HG03196 (cell line): ENCODE results near the gene GRM8.
A peak's percentile ranks its signal among the peaks of the same experiment; 100 is the strongest.
"Not testable (repeated sequence)": the region's sequence is repeated elsewhere in the genome, so short reads cannot be mapped to it uniquely, and the experiment has no call there.

Source experiments
- ATAC-seq: cut with Tn5 transposase; IDR thresholded peaks from one replicate; pipeline ENCODE4 v1.9.1; 2021; ENCODE audit not compliant: unreplicated experiment

Gene GRM8

DNA sequence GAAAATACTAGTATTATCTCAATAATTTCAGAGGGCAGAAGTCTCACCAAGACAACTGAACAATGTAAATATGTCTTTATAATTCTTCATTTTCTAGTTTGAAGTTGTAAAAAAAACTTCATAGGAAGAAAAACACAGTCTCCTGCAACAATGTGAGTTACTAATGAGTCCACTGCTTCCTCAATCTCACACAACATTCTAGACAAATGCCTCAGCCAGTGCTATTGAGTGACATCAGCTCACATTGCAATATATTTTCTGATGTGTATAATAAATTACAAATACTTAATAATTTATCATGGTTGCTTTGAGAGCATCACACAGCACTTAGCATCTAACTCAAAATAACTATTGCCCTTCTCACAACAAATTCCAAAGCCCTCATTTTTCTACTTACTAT is 321.2 kb downstream of the GRM8 start:
- no peak for ATAC-seq

GRCh38 chr7:126930166-126930565 is 322.6 kb downstream of the GRM8 start:
- no peak for ATAC-seq

DNA sequence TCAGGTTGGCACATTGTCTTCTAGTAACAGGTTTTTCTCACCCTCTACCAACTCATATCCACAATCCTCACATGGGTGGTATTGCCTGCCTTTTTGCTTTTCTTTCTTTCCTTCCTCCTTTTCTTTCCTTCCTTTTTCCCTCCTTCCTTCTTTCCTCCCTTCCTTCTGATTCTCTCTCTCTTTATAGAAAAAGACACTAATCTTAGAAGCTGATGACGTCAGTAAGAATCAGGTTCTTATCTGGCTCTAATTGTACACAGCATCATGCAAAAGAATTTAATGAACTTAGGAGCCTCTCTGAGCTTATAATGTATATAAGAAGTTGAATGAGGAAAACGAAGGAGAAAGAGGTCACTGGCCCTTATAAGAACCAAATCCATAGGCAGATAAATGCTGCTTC is 328.3 kb downstream of the GRM8 start:
- ATAC-seq: no peak

DNA sequence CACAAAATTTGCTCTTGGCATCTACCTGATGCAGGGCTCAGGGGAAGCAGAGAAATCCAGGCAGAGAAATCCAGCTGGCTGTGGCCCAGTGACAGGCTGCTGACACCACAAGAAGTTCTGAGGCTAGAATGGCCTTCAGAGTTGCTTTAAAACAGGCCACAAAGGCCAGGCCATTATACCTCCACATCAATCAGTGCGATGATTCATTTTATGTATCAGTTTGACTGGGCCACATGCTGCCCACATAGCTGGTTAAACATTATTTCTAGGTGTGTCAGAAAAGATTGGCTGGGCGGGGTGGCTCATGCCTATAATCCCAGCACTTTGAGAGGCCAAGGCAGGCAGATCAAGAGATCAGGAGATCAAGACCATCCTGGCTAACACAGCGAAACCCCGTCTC is 341.1 kb downstream of the GRM8 start:
- not testable (repeated sequence) for ATAC-seq

DNA sequence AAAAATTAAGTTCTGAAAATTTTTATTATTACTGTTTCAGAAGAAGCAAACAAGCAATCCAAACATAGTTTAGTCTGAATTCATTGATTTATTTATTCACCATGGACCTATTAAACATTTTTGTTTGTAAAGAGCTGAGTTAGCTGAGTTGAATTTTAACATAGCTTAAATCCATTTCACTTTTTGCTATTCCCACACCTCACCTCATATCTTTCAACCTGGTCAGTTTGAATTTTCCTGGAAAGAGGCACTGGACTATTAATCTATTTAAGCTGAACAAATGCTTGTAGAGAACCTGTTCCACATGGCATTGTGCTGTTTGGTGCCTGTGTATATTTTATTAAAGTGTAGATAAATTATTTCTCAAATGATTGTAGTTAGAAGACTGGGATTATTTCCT is 344.2 kb downstream of the GRM8 start:
- not testable (repeated sequence) for ATAC-seq

- ATAC-seq: not testable (repeated sequence)
These were observed 345.1 kb downstream of the GRM8 start for GRCh38 chr7:126907657-126908056.

DNA sequence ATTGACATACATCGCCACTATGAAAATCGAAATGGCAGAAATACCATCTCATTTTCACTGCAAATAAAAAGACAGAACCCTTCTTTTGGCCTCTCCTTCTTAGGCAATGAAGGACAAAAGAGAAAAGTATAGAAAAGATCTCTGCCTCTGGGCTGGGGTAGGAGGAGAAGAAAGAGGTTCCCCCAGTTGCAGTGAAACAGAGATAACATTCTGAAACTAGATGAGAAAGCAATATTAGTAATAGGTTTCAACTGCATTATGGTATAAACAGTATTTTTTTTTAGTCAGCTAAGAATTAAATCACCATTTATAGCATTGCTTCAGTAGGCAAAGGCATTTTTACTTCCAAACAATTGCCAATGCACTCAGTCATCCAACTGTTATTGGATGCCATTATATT is 347.5 kb downstream of the GRM8 start:
- ATAC-seq: not testable (repeated sequence)

- not testable (repeated sequence) for ATAC-seq
These were observed 351.5 kb downstream of the GRM8 start for GRCh38 chr7:126901041-126901765.

- not testable (repeated sequence) for ATAC-seq
These were observed 364.8 kb downstream of the GRM8 start for GRCh38 chr7:126887980-126888379.

GRCh38 chr7:126887560-126887959 is 365.2 kb downstream of the GRM8 start:
- not testable (repeated sequence) for ATAC-seq

DNA sequence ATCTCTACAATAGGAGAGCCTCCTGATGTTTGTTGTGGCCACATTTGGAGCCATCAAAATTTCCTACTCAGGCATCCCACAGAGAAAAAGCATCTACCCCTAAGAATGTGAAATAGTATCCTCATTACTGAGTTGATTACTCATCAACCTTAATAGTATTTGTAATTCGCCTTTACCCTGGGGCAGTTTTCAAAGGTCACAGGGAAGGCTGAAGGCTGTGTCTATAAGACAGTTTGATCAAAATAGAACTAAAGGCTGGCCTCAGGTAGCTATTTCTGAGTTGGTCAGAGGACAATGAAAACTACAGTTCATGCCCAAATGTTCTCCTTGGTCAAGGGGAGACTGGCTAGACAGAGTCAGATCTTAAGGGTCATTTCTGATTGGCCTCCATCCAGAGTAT is 370.0 kb downstream of the GRM8 start:
- not testable (repeated sequence) for ATAC-seq

- ATAC-seq: not testable (repeated sequence)
These were observed 370.8 kb downstream of the GRM8 start for GRCh38 chr7:126881908-126882307.

GRCh38 chr7:126881315-126881714 is 371.4 kb downstream of the GRM8 start:
- no peak for ATAC-seq

GRCh38 chr7:126876536-126876935 is 376.2 kb downstream of the GRM8 start:
- ATAC-seq: not testable (repeated sequence)

DNA sequence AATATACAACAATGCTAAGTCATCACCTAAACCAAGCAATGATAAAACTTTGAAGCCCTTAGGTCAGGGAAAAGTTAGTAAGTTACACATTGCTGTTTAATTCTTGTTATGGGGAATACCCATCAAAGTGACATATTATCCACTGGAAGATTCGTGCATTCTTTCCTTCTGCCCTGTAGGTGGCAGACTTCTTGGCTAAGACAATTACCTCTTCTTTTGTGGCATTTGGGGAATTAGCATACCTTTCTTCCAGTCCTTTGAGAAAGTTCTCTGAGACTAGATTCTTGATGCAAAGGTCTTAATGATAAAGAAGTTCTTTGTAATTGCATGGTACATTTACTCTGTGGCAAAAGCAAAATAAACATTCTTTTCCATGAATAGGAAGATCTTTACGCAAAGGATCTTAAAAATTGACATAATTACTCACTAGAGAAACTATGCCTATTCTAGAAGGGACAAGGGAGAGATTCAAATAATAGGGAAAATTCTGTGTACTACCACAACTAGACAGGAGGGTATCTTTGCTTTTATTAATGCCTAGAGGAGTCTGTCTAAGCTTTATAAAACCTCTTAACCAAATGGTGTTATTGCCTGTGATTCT is 395.9 kb downstream of the GRM8 start:
- peak; percentile 79 for ATAC-seq

DNA sequence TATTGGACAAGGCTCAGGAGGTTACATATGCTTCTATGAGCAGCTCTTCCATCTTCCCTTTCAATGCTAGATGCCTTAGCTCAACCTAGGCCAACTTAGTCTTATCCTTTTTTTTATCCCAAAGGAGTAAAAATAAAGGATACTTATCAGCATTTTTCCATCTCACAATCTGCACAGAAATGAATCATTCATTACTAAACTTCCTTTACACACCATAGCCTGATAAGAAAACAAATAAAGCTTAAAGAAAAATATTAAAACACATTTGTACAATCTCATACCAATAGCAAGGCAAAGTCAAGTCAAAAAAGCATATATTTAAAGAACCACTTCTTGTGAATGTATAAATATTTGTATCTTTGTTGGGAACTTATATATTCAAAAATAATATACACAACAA is 407.4 kb downstream of the GRM8 start:
- no peak for ATAC-seq

- no peak for ATAC-seq
These were observed 408.9 kb downstream of the GRM8 start for GRCh38 chr7:126843883-126844282.

GRCh38 chr7:126843336-126843735 is 409.4 kb downstream of the GRM8 start:
- no peak for ATAC-seq

DNA sequence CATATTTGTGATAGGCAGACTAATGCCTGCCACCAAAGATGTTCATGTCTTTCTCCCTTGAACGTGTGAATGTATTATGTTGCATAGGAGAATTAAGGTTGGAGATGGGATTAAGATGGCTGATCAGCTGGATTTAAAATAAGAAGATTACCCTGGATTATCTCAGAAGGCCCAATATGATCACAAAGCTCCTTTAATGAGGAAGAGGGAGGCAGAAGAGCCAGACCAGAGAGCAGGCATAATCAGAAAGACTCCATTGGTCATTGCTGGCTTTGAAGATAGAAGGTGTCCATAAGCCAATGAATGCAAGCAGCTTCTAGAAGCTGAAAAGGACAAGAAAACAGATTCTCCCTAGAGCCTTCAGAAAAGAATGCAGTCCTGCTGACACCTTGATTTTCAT is 410.3 kb downstream of the GRM8 start:
- no peak for ATAC-seq

DNA sequence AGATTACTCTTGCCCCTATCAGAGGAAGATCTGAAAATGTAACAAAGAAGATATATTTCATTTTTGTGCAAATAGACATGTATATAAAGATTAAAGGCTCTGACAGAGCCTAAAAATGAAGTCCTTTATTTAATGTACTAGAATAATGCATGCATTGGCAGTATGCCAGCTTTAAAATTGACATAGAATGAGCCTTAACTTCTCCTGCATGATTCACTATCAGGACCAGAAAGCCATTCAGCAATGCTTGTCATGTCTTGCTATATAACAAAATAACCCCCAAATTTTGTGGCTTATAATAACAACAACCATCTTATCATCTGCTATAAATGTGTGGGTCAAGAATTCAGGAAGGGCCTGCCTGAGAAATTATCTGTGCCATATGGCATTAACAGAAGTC is 411.9 kb downstream of the GRM8 start:
- no peak for ATAC-seq

DNA sequence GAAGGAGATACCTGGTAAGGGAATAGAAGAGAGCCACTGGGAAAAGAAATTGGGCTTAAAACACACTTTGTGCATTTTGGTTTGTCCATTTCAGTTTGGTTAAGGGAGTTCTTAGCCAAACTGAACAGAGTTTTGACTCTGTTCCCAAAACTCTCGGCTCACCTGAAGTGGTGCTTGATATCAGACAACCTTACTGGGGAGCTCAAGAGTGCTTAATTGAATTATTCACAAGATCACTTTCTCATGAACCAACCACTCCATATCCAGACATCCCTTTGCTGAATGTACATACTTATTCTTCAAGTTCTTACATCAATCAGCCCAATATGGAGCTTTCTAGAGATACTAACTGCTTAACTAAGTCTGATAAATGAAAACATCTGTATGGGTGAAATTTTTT is 413.1 kb downstream of the GRM8 start:
- no peak for ATAC-seq

DNA sequence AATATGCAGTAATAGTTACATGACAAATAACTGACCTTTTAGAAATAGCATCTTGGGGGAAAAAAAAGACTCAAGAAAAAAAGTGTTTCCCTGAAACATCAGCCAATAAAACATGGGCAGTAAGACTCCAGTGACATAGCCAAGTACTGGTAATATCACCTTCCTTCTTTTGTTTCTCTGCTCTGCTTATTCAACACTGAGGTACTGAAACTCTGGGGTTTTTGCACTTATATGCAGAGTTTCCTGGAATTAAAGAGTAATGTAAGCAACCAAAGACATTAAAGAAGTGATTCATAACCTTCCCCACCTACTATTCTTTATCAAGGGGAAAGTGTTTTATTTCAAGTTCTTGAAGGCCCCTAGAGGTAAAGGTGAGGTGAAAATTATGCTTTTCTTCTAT is 414.5 kb downstream of the GRM8 start:
- no peak for ATAC-seq

DNA sequence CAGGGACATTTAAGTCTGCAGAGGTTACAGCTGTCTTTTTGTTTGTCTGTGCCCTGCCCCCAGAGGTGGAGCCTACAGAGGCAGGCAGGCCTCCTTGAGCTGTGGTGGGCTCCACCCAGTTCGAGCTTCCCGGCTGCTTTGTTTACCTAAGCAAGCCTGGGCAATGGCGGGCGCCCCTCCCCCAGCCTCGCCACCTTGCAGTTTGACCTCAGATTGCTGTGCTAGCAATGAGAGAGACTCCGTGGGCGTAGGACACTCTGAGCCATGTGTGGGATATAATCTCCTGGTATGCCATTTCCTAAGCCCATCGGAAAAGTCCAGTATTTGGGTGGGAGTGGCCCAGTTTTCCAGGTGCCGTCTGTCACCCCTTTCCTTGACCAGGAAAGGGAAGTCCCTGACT is 421.5 kb downstream of the GRM8 start:
- ATAC-seq: not testable (repeated sequence)
